K562 (cell line): ENCODE measurements around the gene TTC21A. TPM values are rescaled to one million over a fixed set of nuclear protein-coding genes. Genes with fewer than 3 reads are reported as not detected.

ENCODE experiments used
- ARID2 ChIP-seq: fragments of 450-650 bp; IDR thresholded peaks from 2 replicates; pipeline ENCODE4 v1.6.1; 2017; ENCODE audit warnings: antibody characterized with exemption, mild to moderate bottlenecking
- CEBPB ChIP-seq: fragments of 450-650 bp; IDR thresholded peaks from 2 replicates; pipeline ENCODE4 v1.6.1; 2016; ENCODE audit warnings: missing genetic modification characterization, missing compliant biosample characterization
- COPS2 ChIP-seq: fragments of 450-650 bp; conservative IDR thresholded peaks from 2 replicates; pipeline ENCODE4 v1.6.1; 2016; ENCODE audit warnings: mild to moderate bottlenecking, moderate library complexity
- CTBP1 ChIP-seq: fragments of 450-650 bp; IDR thresholded peaks from 2 replicates; pipeline ENCODE4 v1.6.1; 2016; ENCODE audit warnings: borderline replicate concordance
- E2F8 ChIP-seq: fragments of 450-650 bp; IDR thresholded peaks from 2 replicates; pipeline ENCODE4 v1.7.1; 2018; ENCODE audit warnings: mild to moderate bottlenecking, low read depth; ENCODE audit not compliant: partially characterized antibody
- ELF1 ChIP-seq: fragments of 200-800 bp; sonication (Bioruptor generic); IDR thresholded peaks from 2 replicates; pipeline ENCODE4 v1.6.1; 2016; ENCODE audit warnings: missing genetic modification characterization, missing compliant biosample characterization
- MGA ChIP-seq: fragments of 450-650 bp; IDR thresholded peaks from 2 replicates; pipeline ENCODE4 v1.6.1; 2016; ENCODE audit warnings: mild to moderate bottlenecking, moderate library complexity
- NCOA6 ChIP-seq: fragments of 450-650 bp; IDR thresholded peaks from 2 replicates; pipeline ENCODE4 v1.6.1; 2017; ENCODE audit warnings: mild to moderate bottlenecking
- PHF8 ChIP-seq: fragments of 200-600 bp; sonication (generic); IDR thresholded peaks from 2 replicates; pipeline ENCODE4 v1.6.1; 2012; ENCODE audit warnings: mixed run types, mild to moderate bottlenecking, inconsistent platforms, low read length, moderate library complexity, borderline replicate concordance
- SIN3B ChIP-seq: fragments of 450-650 bp; IDR thresholded peaks from 2 replicates; pipeline ENCODE4 v1.6.1; 2017; ENCODE audit warnings: low read depth, mild to moderate bottlenecking, moderate library complexity
- SLC30A9 ChIP-seq: fragments of 250-450 bp; sonication (Bioruptor Pico); IDR thresholded peaks from 2 replicates; pipeline ENCODE4 v1.8.0; 2022; ENCODE audit warnings: mild to moderate bottlenecking, moderate library complexity
- TBP ChIP-seq: optimal IDR thresholded peaks from 2 replicates; pipeline ENCODE3; 2011; ENCODE audit warnings: low read depth, low read length, improper control_type of control experiment
- TRIM28 ChIP-seq: fragments of 450-650 bp; IDR thresholded peaks from 2 replicates; pipeline ENCODE4 v1.6.1; 2017
- ZBTB7A ChIP-seq: IDR thresholded peaks from 2 replicates; pipeline ENCODE4 v1.6.1; 2011; ENCODE audit warnings: low read depth, mild to moderate bottlenecking, low read length, moderate library complexity, borderline replicate concordance; ENCODE audit not compliant: control insufficient read depth
- ZNF134 ChIP-seq: fragments of 250-450 bp; sonication (Bioruptor Pico); conservative IDR thresholded peaks from 2 replicates; pipeline ENCODE4 v1.4.0; 2020
- polyA plus RNA-seq, 8 experiments: library from polyadenylated mRNA; depleted of rRNA in 4 of 8; stranded (reverse) in 5 of 8; unstranded in 3 of 8; fragments of >200 nt; fragmentation: Nextera tagmentation in 2 of 8; fragmentation: Illumina TruSeq in 1 of 8; extraction: Ambion mirVana in 2 of 8; extraction: Trizol in 1 of 8; gene quantifications; 2 replicates each; pipeline versions ENCODE4 v1.2.1 to v1.2.3, GENCODE V29; 2011 to 2014; ENCODE audit warnings: inconsistent platforms in 1 of 8, missing spikeins in 1 of 8
- total RNA-seq, 7 experiments: library from RNA; depleted of rRNA in 6 of 7; stranded (reverse); fragments of >200 nt in 6 of 7; fragmentation: Illumina TruSeq in 2 of 7; extraction: Trizol in 2 of 7; gene quantifications; 2 replicates each; pipeline versions ENCODE4 v1.2.1 to v1.2.3, GENCODE V29; 2011 to 2021; ENCODE audit warnings: low replicate concordance in 1 of 7

Gene TTC21A
- total and polyA plus RNA-seq, 9 of the 15 experiments (the other 6 are each of a cell fraction or from before 2014, with no cell fraction given) = 0.22 to 1.4 (median 0.70) TPM

- TF ChIP-seq E2F8 (no peak), CTBP1 (no peak), TBP (no peak), ARID2 (no peak), SIN3B (no peak), CEBPB (tag) (no peak), MGA (no peak), SLC30A9 (no peak), ELF1 (tag) (no peak), NCOA6 (no peak), ZBTB7A (peak; percentile 85; the same call in 1 of the 2 replicates), COPS2 (no peak), TRIM28 (no peak), ZNF134 (no peak), PHF8 (no peak)
Observed at GRCh38 chr3:39150803-39151631, 43.5 kb downstream of the TTC21A start (continued).
